NCI-H2029 (cell line): ENCODE results near the gene PARP12.
"Not testable (repeated sequence)": the region's sequence is repeated elsewhere in the genome, so short reads cannot be mapped to it uniquely, and the experiment has no call there.

Experiments used
- DNase-seq: peaks from one replicate; lab custom pipeline; 2025; lab: John Stamatoyannopoulos, UW

Gene PARP12, protein sequence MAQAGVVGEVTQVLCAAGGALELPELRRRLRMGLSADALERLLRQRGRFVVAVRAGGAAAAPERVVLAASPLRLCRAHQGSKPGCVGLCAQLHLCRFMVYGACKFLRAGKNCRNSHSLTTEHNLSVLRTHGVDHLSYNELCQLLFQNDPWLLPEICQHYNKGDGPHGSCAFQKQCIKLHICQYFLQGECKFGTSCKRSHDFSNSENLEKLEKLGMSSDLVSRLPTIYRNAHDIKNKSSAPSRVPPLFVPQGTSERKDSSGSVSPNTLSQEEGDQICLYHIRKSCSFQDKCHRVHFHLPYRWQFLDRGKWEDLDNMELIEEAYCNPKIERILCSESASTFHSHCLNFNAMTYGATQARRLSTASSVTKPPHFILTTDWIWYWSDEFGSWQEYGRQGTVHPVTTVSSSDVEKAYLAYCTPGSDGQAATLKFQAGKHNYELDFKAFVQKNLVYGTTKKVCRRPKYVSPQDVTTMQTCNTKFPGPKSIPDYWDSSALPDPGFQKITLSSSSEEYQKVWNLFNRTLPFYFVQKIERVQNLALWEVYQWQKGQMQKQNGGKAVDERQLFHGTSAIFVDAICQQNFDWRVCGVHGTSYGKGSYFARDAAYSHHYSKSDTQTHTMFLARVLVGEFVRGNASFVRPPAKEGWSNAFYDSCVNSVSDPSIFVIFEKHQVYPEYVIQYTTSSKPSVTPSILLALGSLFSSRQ

DNA sequence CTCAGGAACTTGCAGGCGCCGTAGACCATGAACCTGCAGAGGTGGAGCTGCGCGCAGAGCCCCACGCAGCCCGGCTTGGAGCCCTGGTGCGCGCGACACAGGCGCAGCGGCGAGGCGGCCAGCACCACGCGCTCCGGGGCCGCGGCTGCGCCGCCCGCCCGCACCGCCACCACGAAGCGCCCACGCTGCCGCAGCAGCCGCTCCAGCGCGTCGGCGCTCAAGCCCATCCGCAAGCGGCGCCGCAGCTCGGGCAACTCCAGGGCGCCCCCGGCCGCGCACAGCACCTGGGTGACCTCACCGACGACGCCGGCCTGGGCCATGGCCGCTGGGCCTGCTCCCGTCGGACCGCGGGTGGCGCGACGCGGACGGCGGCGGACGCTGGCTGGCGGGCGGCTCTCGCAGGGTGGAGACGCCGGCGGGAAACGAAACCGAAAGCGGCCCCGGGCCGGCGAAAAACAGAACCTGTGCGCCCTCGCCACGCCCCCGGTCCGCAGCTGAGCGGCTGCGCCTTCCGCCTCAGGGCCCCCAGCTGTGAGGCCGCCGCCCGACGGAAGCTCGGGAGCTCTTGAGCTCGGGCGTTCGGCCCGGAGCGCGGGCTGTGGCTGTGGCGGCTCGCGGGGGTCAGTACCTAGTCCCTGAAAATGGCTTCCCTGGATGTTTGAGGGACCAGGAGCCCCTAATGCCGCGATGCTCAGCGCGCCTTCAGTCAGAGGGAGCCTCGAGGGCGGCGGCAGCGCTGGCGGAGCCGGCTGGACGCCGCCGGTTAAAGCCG lies at the start of gene PARP12:
Gene PARP12 (minus strand): TSS at position 424 of the 772 bp plus-strand sequence. CDS start 104 bp downstream, at position 320.
- peak; percentile 86 for DNase-seq

DNA sequence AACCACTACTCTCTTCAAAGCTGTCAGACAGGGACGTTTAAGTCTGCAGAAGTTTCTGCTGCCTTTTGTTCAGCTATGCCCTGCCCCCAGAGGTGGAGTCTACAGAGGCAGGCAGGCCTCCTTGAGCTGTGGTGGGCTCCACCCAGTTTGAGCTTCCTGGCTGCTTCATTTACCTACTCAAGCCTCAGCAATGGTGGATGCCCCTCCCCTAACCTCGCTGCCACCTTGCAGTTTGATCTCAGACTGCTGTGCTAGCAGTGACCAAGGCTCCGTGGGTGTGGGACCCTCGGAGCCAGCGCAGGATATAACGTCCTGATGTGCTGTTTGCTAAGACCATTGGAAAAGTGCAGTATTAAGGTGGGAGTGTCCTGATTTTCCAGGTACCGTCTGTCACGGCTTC lies 46.0 kb upstream of the PARP12 start:
- DNase-seq = not testable (repeated sequence)

DNA sequence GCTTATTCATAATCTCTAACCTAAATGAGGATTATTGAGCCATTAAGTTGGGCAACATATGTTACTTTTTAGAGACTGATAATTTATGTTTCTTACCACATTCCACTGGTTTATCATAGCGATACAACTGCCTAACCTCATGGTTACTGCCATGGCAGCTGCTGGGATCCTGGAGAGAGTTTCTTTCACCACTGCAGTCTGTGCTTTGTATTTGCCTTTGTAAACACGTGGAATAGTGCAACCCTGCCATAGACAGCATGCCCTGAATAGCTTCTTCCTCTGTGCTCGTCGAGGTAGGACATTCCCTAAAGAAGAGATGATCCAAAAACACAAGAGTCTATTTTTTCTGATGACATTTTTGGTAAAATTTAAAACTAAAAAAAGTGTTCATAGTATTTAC lies 33.7 kb upstream of the PARP12 start:
- DNase-seq = no peak

DNA sequence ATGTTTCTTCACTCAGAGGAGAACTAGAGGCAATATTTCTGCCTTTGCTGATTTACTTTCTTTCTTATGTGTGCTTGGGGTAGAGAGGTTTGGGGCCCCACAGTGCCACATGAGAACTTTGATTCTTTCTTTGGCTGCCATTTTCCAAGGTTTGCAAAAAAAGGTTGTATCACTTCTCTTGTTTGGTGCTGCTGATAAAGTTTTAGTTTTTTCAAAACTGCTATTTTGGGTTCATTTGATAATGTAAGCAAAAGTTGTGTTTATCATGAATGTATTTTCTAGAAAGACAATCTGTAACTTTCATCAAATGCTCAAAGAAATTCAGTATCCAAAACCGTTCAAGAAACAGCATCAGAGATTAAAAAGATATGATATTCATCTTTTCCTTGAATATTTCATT lies 30.6 kb upstream of the PARP12 start:
- no peak for DNase-seq

DNA sequence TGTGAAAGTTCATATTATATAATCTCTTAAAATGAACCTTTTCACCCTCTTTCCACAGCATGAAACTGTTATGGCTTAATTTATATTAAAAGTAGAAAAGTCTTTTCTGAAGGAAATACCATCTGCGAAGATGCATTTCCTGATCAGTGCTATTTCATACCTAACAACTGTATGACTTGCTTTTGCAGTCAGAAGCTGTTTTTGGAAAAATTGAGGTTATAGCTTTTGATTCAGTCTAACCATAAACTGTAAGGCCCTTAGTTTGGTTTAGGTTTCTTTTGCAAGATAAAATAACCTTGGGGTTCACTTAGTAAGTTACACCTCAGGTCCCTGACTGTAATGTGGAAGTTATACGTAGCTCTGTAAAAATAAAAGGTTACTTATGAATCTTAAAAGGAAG lies 22.7 kb upstream of the PARP12 start:
- no peak for DNase-seq

DNA sequence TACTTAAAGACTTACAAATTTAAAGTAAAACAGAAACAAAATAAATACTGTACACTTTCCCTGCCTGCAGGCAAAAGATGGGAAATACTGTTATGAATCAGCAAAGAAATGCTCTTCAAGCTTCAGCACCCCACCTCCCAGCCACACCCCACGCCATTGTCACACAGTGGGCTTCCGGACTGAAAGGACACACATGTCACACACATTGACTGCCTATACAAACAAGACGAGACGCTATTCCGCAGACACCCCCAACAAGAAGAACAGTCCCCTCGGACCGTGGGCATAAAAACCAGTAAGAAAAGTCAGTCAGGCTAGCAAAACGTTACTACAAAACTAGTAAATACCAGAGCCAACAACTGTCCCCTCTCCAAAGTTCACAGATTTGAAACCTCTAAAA lies 22.2 kb upstream of the PARP12 start:
- no peak for DNase-seq

DNA sequence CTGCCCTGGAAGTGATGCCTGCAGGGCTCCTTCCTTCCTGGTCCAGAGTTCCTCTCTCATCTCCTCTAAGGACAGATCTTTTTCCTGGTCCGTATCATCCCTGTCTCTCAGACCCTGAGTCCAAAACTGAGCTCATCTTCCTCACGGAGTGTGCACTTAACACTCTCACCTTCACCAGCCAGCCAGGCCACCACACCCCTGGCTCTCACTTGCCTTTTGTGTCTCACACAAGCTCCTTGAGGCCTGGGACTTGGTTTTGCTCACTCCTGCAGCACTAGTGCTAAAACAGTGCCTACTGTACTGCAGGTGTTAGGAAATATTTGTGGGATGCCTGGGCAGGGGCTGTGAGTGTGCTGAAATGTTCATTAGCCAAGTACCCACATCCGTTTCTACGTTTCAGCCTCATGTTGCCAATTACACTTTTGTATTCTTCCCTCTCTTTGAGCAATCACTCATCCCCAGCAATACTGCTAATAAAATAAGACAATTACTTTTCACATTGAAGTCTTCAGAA lies 21.4 kb upstream of the PARP12 start:
- DNase-seq = no peak

DNA sequence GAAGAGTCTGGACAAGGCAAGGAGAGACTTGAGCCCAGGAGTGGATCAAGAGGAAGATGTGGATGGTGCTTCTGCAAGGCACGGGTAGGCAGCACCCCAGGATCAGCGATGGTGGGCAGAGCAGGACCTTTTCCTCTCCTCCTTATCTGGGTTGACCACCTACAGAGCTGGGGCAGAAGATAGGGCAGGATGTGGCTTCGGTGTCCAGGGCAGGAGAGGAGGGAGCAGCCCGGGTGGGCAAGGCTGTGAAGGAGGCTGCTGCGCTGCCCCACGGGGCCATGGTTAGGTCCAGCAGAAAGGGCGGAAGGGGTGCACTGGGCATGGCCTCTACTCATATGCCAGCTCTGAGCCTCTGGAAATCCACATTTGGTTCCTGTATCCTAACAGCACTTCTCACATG lies 20.0 kb upstream of the PARP12 start:
- no peak for DNase-seq

DNA sequence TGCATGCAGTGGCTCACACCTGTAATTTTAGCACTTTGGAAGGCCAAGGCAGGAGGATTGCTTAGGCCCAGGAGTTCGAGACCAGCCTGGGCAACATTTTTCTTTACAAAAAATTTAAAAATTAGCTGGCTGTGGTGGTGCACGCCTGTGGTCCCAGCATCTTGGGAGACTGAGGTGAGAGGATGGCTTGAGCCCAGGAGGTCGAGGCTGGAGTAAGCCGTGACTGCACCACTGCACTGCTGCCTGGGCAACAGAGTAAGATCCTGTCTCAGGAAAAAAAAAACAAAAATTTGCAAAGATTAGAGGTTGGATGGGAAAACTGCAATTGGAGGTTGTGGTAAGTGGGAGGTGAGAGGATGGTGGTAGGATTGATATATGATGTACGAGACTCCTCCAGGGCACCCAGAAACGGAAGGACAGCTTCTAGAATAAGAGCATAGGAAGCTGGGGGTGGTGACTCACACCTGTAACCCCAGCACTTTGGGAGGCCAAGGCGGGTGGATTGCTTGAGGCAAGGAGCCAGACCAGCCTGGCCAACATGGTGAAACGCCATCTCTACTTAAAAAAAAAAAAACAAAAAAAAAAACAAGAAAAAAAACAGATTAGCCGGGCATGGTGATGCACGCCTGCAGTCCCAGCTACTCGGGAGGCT lies 19.1 kb upstream of the PARP12 start:
- no peak for DNase-seq

DNA sequence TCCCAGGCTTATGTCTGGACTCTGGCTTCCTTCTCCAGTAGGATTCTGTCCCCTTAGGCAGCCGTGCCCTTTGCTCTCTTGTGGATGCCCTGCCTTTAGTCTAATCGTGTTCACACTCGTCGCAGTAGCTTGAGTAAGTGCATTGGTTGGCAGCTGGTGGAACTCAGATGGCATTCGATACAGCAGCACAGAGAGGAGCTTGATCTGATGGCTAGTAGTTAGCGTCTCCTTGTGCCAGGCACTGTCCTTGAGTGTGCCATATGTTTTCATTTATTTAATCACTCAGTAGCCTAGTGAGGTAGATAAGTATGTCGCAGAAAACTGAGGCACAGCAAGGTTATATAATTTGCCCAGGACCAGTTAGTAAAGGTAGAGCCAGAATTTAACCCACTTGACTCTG lies 18.2 kb upstream of the PARP12 start:
- DNase-seq = no peak

DNA sequence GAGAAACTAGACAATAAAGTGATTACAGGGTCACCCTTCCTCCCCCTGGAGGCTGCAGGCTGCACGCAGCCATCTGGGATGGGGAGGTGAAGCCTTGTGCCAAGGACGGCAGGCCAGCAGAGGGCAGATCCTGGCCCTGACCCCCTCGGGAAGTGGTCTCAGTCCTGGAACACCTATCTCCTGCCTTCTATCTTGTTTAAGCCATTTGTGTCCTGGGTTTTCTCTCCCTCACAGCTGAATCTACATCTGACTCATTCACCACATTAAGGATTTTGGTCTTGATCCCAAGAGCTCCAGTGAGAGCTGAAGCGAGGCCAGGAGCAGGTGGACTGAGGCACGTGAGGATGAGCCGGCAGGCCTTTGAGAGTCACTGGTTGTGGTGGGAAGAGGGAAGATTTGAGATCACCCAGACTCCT lies 16.4 kb upstream of the PARP12 start:
- DNase-seq = no peak

DNA sequence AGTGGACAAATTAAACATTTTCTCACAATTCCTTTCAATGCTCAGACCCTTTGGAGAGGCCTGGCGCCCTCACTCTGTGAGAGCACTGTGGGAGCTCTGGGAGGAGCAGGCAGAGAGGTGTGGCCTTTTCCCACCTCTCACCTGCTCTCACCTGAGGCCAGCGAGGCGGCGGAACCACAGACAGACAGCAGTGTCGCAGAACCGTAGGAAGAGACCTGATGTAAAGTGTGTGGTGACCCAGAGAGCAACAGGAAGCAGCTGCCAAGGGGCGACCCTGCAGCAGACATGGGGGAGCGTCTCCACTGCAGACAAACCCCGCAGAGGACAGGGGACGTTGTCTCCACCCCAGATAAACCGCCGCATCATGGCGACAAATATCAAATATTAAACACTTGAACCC lies 15.6 kb upstream of the PARP12 start:
- DNase-seq = peak; percentile 11

DNA sequence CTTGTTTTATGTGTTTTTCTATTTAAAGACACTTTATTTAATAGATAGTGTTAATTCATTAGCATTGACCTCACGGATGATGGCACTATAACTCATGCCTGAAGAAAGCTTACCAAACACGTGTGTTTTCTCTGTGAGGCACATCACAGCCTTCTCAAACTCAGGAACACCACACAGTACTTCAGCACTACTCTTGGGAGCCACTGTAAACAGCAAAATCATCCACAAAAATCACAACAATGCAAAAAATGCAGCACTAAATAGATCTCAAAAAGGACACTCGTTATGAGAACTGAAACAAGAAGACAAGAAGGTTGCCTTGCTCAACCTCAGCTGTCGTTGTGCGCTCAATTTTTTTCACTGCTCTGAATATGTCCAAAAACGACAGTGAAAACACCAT lies 12.0 kb upstream of the PARP12 start:
- DNase-seq = no peak

DNA sequence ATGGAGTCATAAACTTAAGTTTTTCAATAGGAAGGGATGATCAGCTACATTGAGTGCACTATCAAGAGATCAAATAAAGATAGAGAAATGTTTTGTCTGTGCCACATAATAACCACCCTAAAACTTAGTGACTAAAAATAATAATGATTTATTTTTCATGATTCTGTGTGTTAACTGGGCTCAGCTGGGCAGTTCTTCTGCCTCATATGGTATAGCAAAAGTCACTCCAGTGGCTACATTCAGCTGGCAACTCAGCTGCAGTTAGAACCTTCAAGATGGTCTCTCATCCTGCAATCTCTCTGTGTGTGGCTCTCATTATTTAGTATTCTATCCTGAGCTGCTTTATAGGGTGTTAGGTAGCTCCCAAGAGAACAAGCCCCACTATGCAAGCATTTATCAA lies 7.8 kb upstream of the PARP12 start:
- DNase-seq = no peak

DNA sequence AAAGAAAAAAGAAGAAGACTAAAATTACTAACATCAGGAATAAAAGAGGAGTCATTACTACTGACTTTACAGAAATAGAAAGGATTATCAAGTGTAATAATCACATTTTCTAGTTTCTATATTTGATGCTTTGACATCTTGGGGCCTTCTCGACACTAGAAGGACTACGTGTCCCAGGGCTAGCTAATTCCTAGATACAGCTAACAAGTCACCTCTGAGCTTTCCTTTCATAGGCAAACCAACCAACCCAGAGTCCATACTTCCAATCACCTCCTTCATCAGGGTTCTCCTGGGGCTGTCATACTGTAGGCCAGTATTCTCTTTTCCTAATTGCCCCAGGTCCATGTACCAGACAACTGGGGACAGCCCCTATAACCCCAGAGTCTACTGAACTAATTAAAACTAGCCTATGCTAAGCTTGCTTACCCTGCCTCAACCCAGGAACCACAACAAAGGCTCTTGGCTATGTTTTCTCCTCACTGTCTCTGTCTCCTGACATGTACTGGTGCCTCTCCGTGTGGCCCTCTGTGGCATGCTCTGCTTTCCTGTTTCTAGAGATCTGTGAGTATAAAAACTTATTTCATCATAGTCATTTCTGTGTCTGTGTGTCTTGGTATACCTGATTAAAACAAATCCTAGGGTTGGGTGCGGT lies 6.7 kb upstream of the PARP12 start:
- no peak for DNase-seq

DNA sequence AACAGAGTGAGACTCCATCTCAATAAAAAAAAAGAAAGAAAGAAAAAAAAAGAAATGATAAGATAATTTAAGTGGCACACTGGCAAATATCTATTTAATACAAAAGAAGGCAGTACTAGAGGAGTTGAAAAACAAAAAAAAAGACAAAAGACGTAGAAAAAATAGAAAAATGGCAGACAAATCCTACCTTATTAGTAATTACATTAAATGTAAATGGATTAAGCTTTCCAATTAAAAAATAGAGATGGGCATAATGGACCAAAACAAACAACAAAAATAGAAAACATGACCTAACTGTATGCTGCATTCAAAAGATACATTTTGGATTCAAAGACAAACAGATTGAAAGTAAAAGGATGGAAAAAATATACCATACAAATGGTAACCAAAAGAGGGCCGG lies 5.3 kb upstream of the PARP12 start:
- no peak for DNase-seq

DNA sequence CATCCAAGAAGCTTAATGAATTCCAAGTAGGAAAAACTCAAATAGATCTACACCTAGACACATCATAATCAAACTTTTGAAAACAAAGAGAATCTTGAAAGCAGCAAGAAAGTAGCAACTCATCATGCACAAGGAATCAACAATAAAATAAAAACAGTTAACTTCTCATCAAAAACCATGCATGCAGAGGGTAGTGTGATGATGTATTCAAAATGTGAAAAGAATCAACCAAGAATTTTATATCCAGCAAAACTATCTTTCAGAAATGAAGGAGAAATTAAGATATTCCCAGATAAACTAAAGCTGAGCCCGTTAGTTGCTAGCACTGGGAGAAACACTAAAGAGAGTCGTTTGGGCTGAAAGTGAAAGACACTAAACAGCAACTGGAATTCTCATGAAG lies 4.3 kb upstream of the PARP12 start:
- DNase-seq = no peak

DNA sequence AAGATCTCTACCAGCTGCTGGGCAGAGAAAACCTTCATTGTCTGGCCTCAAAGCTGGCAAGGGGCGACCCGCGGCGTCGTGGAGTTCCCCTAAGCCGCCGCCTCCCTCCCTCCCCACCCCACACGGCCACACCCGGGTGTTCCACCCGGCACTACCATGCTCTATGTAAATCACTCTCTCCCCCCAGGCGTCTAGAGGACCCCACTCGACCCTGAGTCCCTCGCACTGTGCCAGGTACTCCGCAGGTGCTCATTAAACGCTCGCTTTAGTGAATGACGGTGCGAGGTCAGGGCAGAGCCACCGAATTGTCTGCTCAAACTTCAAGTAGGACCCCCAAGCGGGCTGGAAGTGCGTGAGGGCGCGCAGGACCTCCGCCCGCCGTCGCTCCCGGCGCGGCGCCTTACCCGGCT lies 628 bp downstream of the PARP12 start:
- peak; percentile 40 for DNase-seq

DNA sequence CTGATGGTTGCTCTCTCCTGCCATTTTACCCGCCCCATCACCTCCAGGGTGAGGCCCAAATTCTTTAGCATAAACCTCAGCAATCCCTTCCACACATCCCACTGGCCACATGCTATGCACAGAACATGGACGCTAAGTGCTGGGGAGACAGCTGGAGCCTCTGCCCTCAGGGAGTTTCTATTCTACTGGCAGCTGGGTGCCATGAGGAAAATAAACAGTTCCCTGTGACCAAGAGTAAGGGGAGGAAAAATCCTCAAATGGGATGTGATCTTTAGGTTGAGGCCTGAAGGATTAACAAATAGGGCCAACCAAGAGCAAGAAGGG lies 1.2 kb downstream of the PARP12 start:
- no peak for DNase-seq

DNA sequence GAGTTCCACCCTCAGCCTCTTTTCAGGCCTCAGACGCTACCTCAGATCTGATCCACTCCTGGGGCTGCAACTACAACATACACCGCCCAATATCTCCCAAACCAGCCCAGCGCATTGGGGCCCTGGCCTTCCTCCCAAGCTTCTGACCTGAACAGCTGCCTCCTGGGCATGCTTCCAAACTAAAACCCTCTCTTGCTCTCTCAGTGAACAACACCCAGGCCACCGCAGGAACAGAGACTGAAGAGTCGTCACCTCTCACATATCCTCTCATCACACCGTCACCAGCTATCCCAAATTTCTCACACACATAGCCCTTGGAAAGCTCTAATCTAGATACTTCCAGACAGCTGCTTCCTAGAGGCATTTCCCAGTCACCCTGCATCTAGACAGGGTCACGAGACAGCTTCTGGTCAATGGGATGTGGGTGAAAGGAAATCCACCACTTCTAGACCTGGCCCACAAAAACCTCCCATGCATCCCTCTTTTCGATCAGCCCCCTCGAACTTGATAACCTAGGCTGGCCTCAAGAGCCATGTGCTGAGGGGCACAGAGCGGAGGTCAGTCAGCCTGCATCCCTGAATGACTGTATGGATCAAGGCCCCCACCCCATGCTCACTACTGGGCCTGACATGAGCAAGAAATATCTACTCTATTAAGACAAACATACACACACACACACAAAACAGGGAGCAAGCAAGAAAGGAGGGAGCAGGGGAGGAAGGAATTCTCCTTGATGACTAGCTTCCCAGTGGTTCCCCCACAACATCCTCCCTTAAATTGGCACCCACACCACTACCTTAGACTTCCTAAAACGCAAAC lies 1.8 kb downstream of the PARP12 start:
- DNase-seq = peak; percentile 85

DNA sequence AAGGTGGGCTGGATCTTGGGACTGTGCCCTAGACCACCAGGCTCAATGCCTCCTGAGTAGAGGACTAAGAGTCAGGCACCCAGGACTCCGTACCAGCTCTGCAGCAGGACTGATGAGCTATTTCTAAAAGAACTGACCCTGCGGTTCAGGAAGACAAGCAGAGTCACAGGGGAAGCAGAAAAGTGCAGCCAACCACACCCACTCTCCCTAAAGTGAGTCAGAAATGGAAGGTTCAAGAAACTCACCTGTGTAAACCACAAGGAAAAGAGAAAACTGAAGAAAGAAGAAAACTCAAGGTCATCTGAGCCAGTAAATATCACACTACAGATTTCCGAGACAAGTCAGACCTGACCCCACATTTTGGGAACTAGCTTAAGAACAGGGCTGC lies 2.5 kb downstream of the PARP12 start:
- no peak for DNase-seq
